ENCODE data around the gene PYY.

- TF ChIP-seq POLR2A (IDR thresholded peaks at IDR 0.05) (no peak), CTCF (IDR thresholded peaks at IDR 0.05) (no peak)
Measured at GRCh38 chr17:43924558-43924957, 29.2 kb downstream of the PYY start.
